ENCODE measurements around the gene DRC3. TPM values are rescaled to one million over a fixed set of nuclear protein-coding genes. Genes with fewer than 3 reads are reported as not detected.

The DRC3 gene
- total and polyA plus RNA-seq, 7 donors: 0.39 to 1.8 (median 0.69) TPM

- TF ChIP-seq CTCF (IDR thresholded peaks at IDR 0.05): no peak
- H3K27ac ChIP-seq: no peak overlapping the region
- no peaks in the 10 kb centered on the region for H3K36me3 ChIP-seq (ENCODE audit: insufficient read depth in 1 of 2, low read depth in 1 of 2)
- H3K4me3 ChIP-seq: no peak overlapping the region
- H3K9me3 ChIP-seq: no peaks in the 10 kb centered on the region
- ATAC-seq (peak in 1 of 4 donors; percentile 32), DNase-seq (no peak)
- 63 to 81% (median 69%) methylated on average over 11 of the region's 11 CpGs for WGBS, 3 donors
- peaks cover 73% of the 10 kb centered on the region for H3K4me1 ChIP-seq
- intact Hi-C loops (cut with DNase I): no loop called here
- H3K27me3 ChIP-seq (ENCODE audit: insufficient read depth in 3 of 3, low read length in 2 of 3): no peaks in the 10 kb centered on the region
Observed at GRCh38 chr17:17944743-17945142, 27.9 kb upstream of the DRC3 start.

- ATAC-seq: peak; percentile 67 to 82 (median 78)
- no peak for TF ChIP-seq CTCF (IDR thresholded peaks at IDR 0.05)
Observed at GRCh38 chr17:17946093-17946492, 26.6 kb upstream of the DRC3 start.

DNA sequence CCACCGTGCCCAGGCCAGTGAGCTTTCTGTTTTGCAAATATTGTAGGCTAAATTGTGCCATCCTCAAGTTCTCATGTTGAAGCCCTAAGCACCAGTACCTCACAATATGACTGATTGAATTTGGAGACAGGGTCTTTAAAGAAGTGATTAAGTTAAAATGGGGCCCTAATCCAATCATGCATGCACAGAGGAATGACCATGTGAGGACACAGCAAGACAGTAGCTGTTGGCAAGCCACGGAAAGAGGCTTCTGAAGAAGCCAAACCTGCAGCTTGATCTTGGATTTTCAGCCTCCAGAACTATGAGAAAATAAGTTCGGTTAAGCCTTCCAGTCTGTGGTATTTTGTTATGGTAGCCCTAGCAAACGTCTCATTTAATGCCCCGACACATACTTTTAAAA, 25.4 kb upstream of the DRC3 start:
- H3K9me3 ChIP-seq: no peaks in the 10 kb centered on the region
- H3K27ac ChIP-seq: peak overlapping the region; percentile 64
- no peak for DNase-seq
- H3K36me3 ChIP-seq (ENCODE audit: insufficient read depth in 1 of 2, low read depth in 1 of 2): no peaks in the 10 kb centered on the region
- ATAC-seq: no peak
- H3K4me3 ChIP-seq: no peak overlapping the region
- 50 to 76% (median 58%) methylated on average over 5 of the region's 5 CpGs for WGBS, 3 donors
- H3K4me1 ChIP-seq: peaks cover 64% of the 10 kb centered on the region
- intact Hi-C loops (cut with DNase I): no loop called here
- no peaks in the 10 kb centered on the region for H3K27me3 ChIP-seq (ENCODE audit: insufficient read depth in 3 of 3, low read length in 2 of 3)
- TF ChIP-seq CTCF (IDR thresholded peaks at IDR 0.05): no peak

More at GRCh38 chr17:17946093-17946492, 26.6 kb upstream of the DRC3 start:
- Histone ChIP-seq H3K27ac (peak overlapping the region; percentile 64), H3K9me3 (no peaks in the 10 kb centered on the region), H3K27me3 (ENCODE audit: insufficient read depth in 3 of 3, low read length in 2 of 3) (no peaks in the 10 kb centered on the region), H3K36me3 (ENCODE audit: insufficient read depth in 1 of 2, low read depth in 1 of 2) (no peaks in the 10 kb centered on the region), H3K4me1 (peaks cover 72% of the 10 kb centered on the region), H3K4me3 (no peak overlapping the region)
- intact Hi-C loops (cut with DNase I): no loop called here
- 79 to 95% (median 79%) methylated on average over 3 of the region's 3 CpGs for WGBS, 3 donors
- DNase-seq: no peak

- H3K4me3 ChIP-seq: no peak overlapping the region
- no peaks in the 10 kb centered on the region for H3K36me3 ChIP-seq (ENCODE audit: insufficient read depth in 1 of 2, low read depth in 1 of 2)
- ATAC-seq: no peak
- no peak for DNase-seq
- peaks cover 57% of the 10 kb centered on the region for H3K4me1 ChIP-seq
- 90 to 100% (median 95%) methylated on average over 1 of the region's 1 CpG for whole genome bisulfite sequencing, 3 donors
- H3K27me3 ChIP-seq (ENCODE audit: insufficient read depth in 3 of 3, low read length in 2 of 3): no peaks in the 10 kb centered on the region
- no peak for TF ChIP-seq CTCF (IDR thresholded peaks at IDR 0.05)
- intact Hi-C loops (cut with DNase I): no loop called here
- H3K27ac ChIP-seq: no peak overlapping the region
- no peaks in the 10 kb centered on the region for H3K9me3 ChIP-seq
Observed at GRCh38 chr17:17947966-17948365, 24.7 kb upstream of the DRC3 start.

DNA sequence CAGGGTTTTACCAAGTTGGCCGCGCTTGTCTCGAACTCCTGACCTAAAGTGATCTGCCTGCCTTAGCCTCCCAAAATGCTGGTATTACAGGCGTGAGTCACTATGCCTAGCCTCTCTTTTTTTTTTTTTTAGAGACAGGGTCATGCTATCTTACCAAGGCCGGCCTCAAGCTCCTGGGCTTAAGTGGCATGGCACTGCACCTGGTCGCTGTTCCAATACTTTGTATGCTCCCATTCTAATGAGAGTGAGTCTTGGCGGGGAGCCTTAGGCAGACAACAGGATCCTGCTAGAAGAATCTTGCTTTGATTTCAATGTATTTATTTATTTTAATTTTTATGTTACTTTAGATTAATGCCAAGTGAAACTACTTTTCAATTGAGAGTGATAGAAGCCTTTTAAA, 22.3 kb upstream of the DRC3 start:
- intact Hi-C loops (cut with DNase I): no loop called here
- Histone ChIP-seq H3K4me1 (peaks cover 37% of the 10 kb centered on the region), H3K27ac (no peak overlapping the region), H3K36me3 (ENCODE audit: insufficient read depth in 1 of 2, low read depth in 1 of 2) (no peaks in the 10 kb centered on the region), H3K9me3 (no peaks in the 10 kb centered on the region), H3K27me3 (ENCODE audit: insufficient read depth in 3 of 3, low read length in 2 of 3) (no peaks in the 10 kb centered on the region), H3K4me3 (no peak overlapping the region)
- DNase-seq (no peak), ATAC-seq (peak in 1 of 4 donors; percentile 13)
- TF ChIP-seq CTCF (IDR thresholded peaks at IDR 0.05): no peak
- 95 to 96% (median 95%) methylated on average over 7 of the region's 7 CpGs for WGBS, 3 donors
